HG03066 (cell line): Measurements from ENCODE around the gene BRD3.

Source experiments
- ATAC-seq: cut with Tn5 transposase; IDR thresholded peaks from one replicate; pipeline ENCODE4 v1.9.1; 2021; ENCODE audit warnings: low read depth; ENCODE audit not compliant: unreplicated experiment

Gene BRD3

GRCh38 chr9:133981589-133981957 is 86.3 kb downstream of the BRD3 start:
- ATAC-seq: no peak

- no peak for ATAC-seq
Measured at GRCh38 chr9:133980864-133981588, 86.8 kb downstream of the BRD3 start.
